ENCODE results near the gene ABCB9.
"Not testable (repeated sequence)": the region's sequence is repeated elsewhere in the genome, so short reads cannot be mapped to it uniquely, and the experiment has no call there.

The ABCB9 gene

DNA sequence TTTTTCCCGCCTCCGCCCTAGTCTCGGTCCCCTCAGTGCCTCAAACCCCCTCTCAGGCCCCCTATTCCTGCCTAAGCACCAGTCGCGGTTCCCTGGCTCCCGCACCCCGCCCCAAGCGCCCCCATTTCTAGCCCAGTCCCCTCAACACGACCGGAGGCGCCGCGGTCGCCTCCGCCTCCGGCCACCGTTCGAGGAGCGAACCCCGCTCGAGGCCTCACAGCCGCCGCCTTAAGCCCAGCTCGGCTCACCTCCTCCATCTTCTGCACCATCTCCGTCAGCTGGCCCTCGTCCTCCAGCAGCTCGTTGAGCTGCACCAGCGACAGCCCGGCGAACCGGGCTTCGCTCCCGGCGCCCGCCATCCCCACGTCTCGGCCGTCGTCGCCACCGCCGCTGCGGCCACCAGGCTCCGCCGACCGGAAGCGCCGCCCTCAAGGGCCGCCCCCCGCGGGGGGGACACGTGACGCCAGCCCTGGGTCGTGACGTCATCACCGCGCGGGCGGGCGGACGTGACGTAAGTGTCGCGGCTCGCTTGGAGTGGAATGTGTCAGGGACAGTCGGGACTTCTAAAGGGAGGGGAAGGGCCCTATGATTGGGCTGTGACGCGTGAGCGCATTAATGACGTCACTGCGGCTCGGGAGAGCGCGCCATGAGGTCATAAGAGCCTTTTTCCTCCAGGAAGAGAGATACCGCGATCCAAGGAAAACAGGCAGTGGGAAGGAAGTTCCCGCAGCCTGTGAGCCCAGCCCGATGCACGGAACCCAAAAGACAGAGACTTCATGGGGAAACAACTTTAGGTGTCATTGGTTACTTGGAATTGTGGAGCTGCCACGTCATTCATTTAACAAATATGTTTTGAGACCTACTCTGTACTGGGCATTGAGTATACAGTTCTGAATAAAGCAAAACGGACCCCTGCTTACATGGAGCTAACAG lies 70.3 kb downstream of the ABCB9 start, which contains the start of gene VPS37B:
Gene VPS37B, minus strand, starts transcription at position 421 of the 933 bp plus-strand sequence. Its CDS starts 62 bp downstream, at position 359.
- Mint-ChIP-seq H3K36me3 (peaks cover 3% of the 10 kb centered on the region), H3K4me1 (ENCODE audit: low read depth) (peaks cover 86% of the 10 kb centered on the region), H3K27ac (peak within 1 kb of the TSS; percentile 92), H3K9me3 (ENCODE audit: low read depth) (no peaks in the 10 kb centered on the region), H3K4me3 (peak within 1 kb of the TSS; percentile 92), H3K27me3 (no peaks in the 10 kb centered on the region)

DNA sequence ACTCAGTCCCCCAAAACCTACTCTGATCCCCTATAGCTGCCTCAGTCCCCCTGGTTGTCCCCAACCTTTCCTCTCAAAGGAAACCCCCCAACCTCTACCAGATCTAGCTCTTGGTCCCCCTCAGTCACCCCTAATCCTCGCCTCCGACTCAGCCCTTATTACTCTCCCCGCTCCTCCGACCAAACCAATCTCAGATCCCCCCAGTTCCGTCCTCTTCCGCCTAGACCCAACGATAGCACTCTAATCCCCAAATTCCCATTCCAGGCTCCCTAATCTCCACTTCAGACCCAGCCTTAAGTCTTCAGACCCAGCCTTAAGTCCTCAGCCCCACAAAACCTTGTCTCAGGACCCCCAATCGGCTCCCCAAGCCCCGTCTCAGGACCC lies 71.0 kb downstream of the ABCB9 start:
- H3K9me3 Mint-ChIP-seq (ENCODE audit: low read depth): no peaks in the 10 kb centered on the region

DNA sequence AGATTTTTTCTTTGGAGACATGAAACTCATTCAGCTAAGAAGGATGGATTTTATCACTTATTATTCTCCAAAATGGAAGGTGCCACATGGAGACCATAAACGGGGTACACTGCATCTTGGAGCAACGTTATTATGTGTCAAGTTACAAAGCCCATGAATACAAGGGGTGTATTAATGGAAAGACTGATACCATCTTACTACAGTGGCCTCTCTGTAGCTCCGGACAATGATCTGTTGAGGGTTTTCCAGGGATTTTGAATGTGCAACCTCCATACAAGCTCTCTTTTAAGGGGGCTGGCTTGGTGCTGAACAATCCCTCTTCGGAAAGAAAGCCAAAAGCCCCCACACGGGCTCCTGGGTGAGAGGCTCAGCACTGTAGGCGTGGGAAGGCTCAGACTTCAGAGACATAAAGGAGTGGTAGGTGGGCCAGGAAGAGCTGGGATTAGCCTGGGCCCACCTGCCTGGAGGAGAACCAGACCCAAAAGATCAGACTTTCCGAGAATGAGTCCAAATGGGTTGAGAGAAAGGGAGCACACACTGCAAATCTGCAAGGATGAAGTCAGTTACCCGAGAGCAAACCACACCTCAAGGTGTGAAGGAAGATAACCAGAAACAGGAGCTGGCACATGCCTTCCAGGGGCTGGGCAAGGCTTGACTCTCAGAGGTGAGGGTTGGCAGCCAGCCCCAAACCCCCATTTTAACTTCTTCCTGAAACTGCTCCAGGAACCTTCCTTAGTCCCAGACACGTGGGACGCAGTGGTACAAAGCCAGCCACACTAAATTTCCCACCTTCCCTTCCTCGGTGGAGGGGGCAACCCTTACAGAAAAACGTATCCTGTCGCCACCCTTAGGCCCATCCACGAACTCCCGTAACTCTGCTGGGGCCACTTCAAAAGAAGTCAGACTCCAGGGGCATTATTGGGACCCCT lies 71.8 kb downstream of the ABCB9 start:
- H3K9me3 Mint-ChIP-seq (ENCODE audit: low read depth): no peaks in the 10 kb centered on the region
- peaks cover 3% of the 10 kb centered on the region for H3K36me3 Mint-ChIP-seq
- H3K27ac Mint-ChIP-seq: peak overlapping the region; percentile 92
- H3K27me3 Mint-ChIP-seq: no peaks in the 10 kb centered on the region
- peak overlapping the region; percentile 92 for H3K4me3 Mint-ChIP-seq
- H3K4me1 Mint-ChIP-seq (ENCODE audit: low read depth): peaks cover 87% of the 10 kb centered on the region

More for the DNA sequence above, 71.0 kb downstream of the ABCB9 start:
- H3K27me3 Mint-ChIP-seq: no peaks in the 10 kb centered on the region
- peaks cover 88% of the 10 kb centered on the region for H3K4me1 Mint-ChIP-seq (ENCODE audit: low read depth)
- H3K4me3 Mint-ChIP-seq: peak overlapping the region; percentile 92
- H3K27ac Mint-ChIP-seq: peak overlapping the region; percentile 92
- H3K36me3 Mint-ChIP-seq: peaks cover 3% of the 10 kb centered on the region

DNA sequence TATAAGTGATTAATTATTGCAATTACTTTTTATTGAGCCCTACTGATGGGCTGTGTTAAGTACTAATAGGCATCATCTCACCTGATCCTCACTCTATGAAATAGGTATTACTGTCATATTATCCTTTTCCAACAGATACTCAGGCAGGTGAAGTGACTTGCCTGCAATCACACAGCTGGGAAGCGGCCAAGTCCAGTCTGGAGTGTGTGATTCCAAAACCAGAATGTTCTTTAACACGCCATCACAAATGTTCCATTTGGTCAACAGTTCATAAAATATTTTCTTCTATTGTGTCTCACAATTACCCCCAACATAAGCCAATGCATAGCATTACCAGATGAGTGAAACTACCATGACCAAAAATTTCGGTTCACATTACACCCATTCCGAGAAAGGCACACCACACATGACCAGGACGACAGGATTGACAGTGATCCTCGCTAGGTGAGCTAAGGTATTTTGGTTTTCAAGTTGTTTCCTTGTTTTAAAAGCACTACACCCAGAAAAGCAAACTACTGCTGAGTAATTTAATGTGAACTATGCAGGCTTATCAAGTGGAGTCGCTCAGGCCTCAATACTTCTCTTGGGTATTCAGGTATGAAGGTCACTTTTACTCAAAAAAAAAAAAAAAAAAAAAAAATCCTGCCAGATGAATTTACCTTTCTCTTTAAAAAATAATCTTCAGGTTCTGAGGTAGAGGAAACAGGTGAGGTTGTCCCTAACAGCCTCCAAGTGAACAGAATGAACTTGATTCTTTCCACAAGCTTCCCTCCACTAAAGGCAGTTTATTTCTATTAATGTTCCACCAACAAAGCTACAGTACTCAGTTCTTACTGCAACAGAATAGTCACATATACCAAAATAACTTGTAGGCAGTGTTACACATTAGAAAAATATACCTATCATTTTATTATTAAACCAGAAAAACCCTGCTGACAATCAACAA lies 72.8 kb downstream of the ABCB9 start:
- Mint-ChIP-seq H3K36me3 (peaks cover 3% of the 10 kb centered on the region), H3K9me3 (ENCODE audit: low read depth) (no peaks in the 10 kb centered on the region), H3K27ac (peak overlapping the region; percentile 54), H3K4me3 (peak overlapping the region; percentile 92), H3K4me1 (ENCODE audit: low read depth) (peaks cover 87% of the 10 kb centered on the region), H3K27me3 (no peaks in the 10 kb centered on the region)

DNA sequence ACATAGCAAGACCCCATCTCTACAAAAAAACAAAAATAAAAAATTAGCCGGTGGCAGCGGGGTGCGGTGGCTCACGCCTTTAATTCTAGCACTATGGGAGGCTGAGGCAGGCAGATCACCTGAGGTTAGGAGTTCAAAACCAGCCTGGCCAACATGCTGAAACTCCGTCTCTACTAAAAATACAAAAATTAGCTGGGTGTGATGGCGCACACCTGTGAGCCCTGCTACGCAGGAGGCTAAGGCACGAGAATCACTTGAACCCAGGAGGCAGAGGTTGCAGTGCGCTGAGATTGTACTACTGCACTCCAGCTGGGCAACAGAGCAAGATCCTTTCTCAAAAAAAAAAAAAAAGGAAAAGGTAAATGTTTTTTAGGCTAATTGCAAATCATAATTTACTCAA lies 73.5 kb downstream of the ABCB9 start:
- H3K4me3 Mint-ChIP-seq: peak overlapping the region; percentile 13
- not testable (repeated sequence) for H3K27ac Mint-ChIP-seq; H3K27me3 Mint-ChIP-seq; H3K9me3 Mint-ChIP-seq (ENCODE audit: low read depth); H3K36me3 Mint-ChIP-seq
- H3K4me1 Mint-ChIP-seq (ENCODE audit: low read depth): peaks cover 88% of the 10 kb centered on the region

DNA sequence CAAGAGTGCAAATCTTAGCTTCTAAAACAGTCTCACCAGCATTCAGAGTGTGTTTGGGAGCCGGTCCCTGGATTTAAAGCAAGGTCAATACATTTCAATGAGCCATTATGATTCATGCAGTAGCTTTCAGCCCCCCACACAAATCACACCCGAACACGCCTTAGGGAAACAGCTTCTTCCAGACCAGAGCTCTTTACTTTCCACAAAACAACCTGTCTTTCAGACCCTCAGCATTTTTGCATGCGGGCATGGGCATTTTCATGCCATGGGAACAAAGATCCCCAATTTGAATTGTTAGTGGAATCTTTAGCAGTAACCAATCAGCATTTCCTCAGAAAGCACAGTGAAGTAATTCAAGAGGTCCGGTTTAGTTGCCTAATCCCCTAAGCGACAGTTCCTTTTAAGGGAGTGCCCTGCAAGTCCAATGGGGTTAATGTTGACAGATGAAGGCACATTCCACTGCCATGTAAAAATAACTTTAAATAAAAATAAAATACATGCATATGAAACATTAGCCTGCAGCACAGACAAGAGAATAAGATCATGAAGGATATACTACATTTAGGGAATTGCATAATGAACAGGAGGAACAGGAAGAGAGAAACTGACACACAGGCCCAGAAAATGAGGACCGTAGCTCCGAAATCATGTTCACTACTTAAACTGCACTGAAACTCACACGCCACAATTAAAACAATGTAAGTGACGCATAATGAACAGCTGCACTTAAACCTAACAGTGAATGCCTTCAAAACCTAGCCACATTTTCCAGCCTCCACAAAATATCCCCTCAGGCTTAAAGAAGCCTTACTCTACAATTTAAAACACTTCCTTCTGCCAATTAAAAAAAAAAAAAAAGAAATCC lies 74.4 kb downstream of the ABCB9 start:
- Mint-ChIP-seq H3K27me3 (no peaks in the 10 kb centered on the region), H3K9me3 (ENCODE audit: low read depth) (no peaks in the 10 kb centered on the region), H3K4me1 (ENCODE audit: low read depth) (peaks cover 89% of the 10 kb centered on the region), H3K27ac (no peak overlapping the region), H3K4me3 (no peak overlapping the region), H3K36me3 (peaks cover 3% of the 10 kb centered on the region)

DNA sequence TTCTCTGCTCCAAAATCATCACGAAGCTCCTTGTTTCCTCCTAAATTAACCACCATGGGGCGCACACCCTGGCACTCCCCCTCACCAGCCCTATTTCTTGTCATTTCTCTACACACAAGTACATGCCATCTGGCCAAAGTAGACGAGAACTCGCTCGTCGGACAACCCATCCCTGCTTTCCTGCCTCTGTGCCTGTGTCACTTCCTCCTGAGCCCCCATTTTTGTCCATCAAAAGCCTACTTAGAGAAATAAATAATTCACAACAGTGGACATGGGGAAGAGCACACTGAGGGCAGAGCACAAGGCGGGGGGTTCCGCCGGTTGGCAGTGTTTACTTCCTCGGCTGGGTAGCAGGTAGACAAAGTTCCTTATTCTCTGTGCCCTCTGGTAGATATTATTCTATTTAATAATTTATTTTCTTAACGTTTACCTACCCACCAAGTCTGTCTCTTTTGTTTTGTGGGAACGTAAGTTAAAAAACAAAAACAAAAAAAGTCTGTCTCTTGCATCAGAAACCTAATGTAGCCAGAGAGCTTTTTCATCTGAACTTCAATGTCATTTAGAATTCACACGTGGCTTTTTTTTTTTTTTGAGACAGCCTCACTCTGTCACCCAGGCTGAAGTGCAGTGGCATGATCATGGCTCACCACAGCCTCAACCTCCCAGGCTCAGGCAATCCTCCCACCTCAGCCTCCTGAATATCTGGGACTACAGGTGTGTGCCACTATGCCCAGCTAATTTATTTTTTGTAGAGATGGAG lies 76.3 kb downstream of the ABCB9 start:
- Mint-ChIP-seq H3K4me3 (peak overlapping the region; percentile 77), H3K4me1 (ENCODE audit: low read depth) (peaks cover 87% of the 10 kb centered on the region), H3K27me3 (no peaks in the 10 kb centered on the region), H3K9me3 (ENCODE audit: low read depth) (no peaks in the 10 kb centered on the region), H3K36me3 (peaks cover 3% of the 10 kb centered on the region), H3K27ac (peak overlapping the region; percentile 76)

DNA sequence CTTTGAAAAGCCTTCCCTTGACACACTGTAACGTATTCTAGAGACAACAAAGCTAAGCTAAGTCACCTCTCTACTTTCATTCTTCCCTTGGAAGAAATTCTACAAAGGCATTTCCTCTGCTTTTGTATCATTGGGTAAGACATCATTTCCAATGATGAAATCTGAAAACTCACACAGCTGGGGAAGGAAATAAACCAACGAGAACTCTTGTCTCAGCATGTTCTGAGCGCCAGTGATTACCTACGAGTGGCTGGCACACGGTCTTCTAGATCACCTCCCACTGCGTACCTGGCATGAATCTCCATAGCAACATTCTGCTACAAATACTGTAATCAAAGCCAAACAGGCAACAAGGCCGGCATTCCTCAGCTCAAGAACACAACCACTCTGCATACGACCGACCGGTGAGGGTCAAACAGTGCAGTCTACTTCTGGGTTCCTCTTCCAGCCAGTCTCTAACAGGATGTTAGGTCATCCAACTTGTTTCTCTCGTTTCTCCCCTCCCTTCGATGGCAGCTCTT lies 78.0 kb downstream of the ABCB9 start:
- peaks cover 86% of the 10 kb centered on the region for H3K4me1 Mint-ChIP-seq (ENCODE audit: low read depth)
- H3K27me3 Mint-ChIP-seq: no peaks in the 10 kb centered on the region
- H3K4me3 Mint-ChIP-seq: peak overlapping the region; percentile 82
- peak overlapping the region; percentile 70 for H3K27ac Mint-ChIP-seq
- H3K36me3 Mint-ChIP-seq: peaks cover under 1% of the 10 kb centered on the region
- H3K9me3 Mint-ChIP-seq (ENCODE audit: low read depth): no peaks in the 10 kb centered on the region

DNA sequence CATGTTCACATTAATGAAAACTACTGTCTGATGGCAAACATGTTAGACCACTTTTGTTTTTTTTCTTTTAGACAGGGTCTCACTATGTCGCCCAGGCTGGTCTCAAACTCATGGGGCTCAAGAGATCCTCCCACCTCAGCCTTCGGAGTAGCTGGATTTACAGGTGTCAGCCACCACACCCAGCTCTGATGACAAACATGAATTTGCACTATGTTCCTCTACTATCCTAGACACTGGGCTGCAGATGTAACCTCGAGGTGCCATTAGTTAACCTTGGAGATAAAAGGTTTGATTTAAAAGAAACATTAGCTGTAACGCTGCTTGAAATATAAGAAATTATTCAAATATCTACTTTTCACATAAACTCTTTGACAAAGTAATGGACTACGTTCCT lies 78.4 kb downstream of the ABCB9 start:
- H3K27me3 Mint-ChIP-seq: no peaks in the 10 kb centered on the region
- no peaks in the 10 kb centered on the region for H3K36me3 Mint-ChIP-seq
- H3K4me3 Mint-ChIP-seq: peak overlapping the region; percentile 82
- H3K4me1 Mint-ChIP-seq (ENCODE audit: low read depth): peaks cover 88% of the 10 kb centered on the region
- H3K27ac Mint-ChIP-seq: peak overlapping the region; percentile 70
- H3K9me3 Mint-ChIP-seq (ENCODE audit: low read depth): no peaks in the 10 kb centered on the region

DNA sequence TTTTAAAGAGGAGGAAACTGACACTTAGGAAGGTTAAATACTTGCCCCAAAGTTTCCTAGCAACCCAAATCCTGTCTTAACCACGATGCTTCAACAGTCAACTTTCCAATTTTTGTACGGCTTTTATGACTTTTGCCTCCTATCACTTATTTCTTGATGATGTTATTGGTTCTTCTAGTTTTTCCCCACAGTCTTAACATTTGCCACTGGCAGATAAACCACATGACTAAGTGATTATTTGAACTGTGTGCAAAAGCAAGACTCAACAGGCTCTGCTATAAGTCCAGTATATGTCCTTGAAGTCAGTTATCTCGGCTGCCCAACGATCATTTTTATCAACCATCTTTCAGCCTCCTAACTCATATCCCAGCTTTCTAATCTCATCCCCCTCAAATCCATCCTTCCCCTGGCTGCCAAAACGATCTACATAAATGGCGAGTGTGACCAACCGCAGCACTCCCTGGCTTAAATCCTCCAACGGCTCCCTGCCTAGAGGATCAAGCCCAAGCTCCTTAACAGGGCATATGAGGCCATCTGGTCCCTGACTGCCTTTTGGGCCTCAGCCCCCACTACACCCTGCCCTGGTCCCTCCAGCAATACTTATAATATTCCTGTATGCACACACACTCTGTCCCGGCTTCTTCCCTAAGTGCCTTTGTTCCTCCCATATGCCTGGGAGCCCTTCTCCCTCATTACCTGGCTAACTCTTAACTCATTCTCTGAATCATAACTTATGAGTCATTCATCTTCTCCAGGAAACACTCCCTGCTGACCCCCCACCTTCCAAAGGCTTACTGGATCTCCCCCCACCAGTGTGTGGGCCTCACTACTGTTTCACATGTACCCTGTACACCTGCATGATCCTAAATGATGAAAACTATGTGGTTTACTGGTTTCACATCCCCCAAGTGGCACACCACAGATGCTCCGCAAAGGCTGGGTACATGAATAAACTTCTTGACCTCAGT lies 79.1 kb downstream of the ABCB9 start:
- Mint-ChIP-seq H3K36me3 (no peaks in the 10 kb centered on the region), H3K27me3 (no peaks in the 10 kb centered on the region), H3K4me3 (peak overlapping the region; percentile 82), H3K27ac (peak overlapping the region; percentile 70), H3K4me1 (ENCODE audit: low read depth) (peaks cover 89% of the 10 kb centered on the region), H3K9me3 (ENCODE audit: low read depth) (no peaks in the 10 kb centered on the region)

DNA sequence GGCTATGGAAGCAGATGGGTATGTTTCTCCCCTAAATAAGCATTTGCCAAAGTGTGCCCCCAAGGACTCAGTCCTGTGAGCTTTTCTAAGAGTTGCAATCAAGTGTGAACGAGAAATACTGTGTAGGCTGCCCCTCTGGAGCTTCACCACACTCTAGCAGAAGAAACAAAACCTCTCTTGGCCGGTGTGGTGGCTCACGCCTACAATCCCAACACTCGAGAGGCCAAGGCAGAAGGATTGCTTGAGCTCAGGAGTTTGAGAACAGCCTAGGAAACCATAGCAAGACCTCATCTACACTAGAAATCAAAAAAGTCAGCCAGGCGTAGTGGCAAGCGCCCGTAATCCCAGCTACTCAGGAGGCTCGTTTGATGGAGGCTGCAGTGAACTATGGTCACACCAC lies 80.1 kb downstream of the ABCB9 start:
- Mint-ChIP-seq H3K36me3 (no peaks in the 10 kb centered on the region), H3K4me3 (no peak overlapping the region), H3K9me3 (ENCODE audit: low read depth) (no peaks in the 10 kb centered on the region), H3K27ac (no peak overlapping the region), H3K4me1 (ENCODE audit: low read depth) (peaks cover 89% of the 10 kb centered on the region), H3K27me3 (no peaks in the 10 kb centered on the region)

DNA sequence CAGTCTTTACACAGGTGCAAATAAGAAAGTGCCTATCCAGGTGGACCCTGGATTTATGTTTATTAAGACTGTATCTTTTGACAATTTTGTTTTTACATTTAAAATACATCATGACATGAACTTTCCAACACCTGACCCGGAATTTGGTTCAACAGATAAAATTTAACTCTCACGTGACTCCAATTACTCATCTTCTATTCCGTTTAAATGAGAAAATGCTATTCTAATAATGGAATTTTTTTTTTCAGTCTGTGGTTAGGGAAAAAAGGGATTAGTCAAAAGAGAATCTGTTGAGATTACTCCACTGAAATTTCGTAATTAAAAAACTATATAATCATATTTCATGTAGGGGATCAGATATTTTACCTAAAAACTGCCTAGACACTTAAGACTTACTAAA lies 81.4 kb downstream of the ABCB9 start:
- Mint-ChIP-seq H3K27ac (no peak overlapping the region), H3K36me3 (peaks cover 4% of the 10 kb centered on the region), H3K9me3 (ENCODE audit: low read depth) (no peaks in the 10 kb centered on the region), H3K4me1 (ENCODE audit: low read depth) (peaks cover 89% of the 10 kb centered on the region), H3K27me3 (no peaks in the 10 kb centered on the region), H3K4me3 (no peak overlapping the region)
